Measurements from ENCODE around the gene ANKRD42.
"Not testable (repeated sequence)": the region's sequence is repeated elsewhere in the genome, so short reads cannot be mapped to it uniquely, and the experiment has no call there.

ANKRD42 gene

GRCh38 chr11:83257761-83258168 is 64.3 kb downstream of the ANKRD42 start:
- no peak for TF ChIP-seq CTCF (IDR thresholded peaks at IDR 0.05; ENCODE audit: extremely low read depth, missing control alignments)
- DNase-seq (ENCODE audit: low spot score): no peak

GRCh38 chr11:83259559-83259958 is 66.0 kb downstream of the ANKRD42 start:
- no peak for TF ChIP-seq CTCF (IDR thresholded peaks at IDR 0.05; ENCODE audit: extremely low read depth, missing control alignments)
- DNase-seq (ENCODE audit: low spot score): no peak

- no peak for TF ChIP-seq CTCF (IDR thresholded peaks at IDR 0.05; ENCODE audit: extremely low read depth, missing control alignments)
- DNase-seq (ENCODE audit: low spot score): no peak
Measured at GRCh38 chr11:83265331-83265730, 71.8 kb downstream of the ANKRD42 start.

GRCh38 chr11:83269080-83269479 is 75.6 kb downstream of the ANKRD42 start:
- not testable (repeated sequence) for DNase-seq (ENCODE audit: low spot score)

GRCh38 chr11:83271734-83272133 is 78.2 kb downstream of the ANKRD42 start:
- DNase-seq (ENCODE audit: low spot score): not testable (repeated sequence)

- no peak for TF ChIP-seq CTCF (IDR thresholded peaks at IDR 0.05; ENCODE audit: extremely low read depth, missing control alignments)
- no peak for DNase-seq (ENCODE audit: low spot score)
Measured at GRCh38 chr11:83272627-83273026, 79.1 kb downstream of the ANKRD42 start.

GRCh38 chr11:83275888-83276641 is 82.6 kb downstream of the ANKRD42 start:
- no peak for DNase-seq (ENCODE audit: low spot score)
- no peak for TF ChIP-seq CTCF (IDR thresholded peaks at IDR 0.05; ENCODE audit: extremely low read depth, missing control alignments)

- no peak for DNase-seq (ENCODE audit: low spot score)
- TF ChIP-seq CTCF (IDR thresholded peaks at IDR 0.05; ENCODE audit: extremely low read depth, missing control alignments): no peak
Measured at GRCh38 chr11:83278351-83278750, 84.8 kb downstream of the ANKRD42 start.

All from GM20000 (cell line).